SK-N-SH (cell line): ENCODE results near the gene ADAP1. TPM values are rescaled to one million over a fixed set of nuclear protein-coding genes. Genes with fewer than 3 reads are reported as not detected.

ENCODE experiments used
- CTCF ChIA-PET: fragments of 300-600, 350-600 bp; formaldehyde crosslinking; extraction: SDS; loops from one replicate; lab custom pipeline; 2021; lab: Yijun Ruan, JAX
- POLR2A ChIA-PET: fragments of 350-600 bp; sonication (Branson Sonifier 250); formaldehyde crosslinking; extraction: SDS; loops from one replicate; lab custom pipeline; 2020; ENCODE audit warnings: antibody characterized with exemption, inconsistent platforms; lab: Yijun Ruan, JAX
- DNase-seq: peaks from one replicate; pipeline ENCODE4 v3.0.0; 2012
- H2AFZ ChIP-seq: fragments of 200-600 bp; sonication (generic); 2 replicates; pipeline ENCODE4 v1.8.1; 2016; ENCODE audit warnings: antibody characterized with exemption, mild to moderate bottlenecking, low read depth
- H3F3A ChIP-seq: fragments of 200-600 bp; sonication (generic); replicated peaks from 2 replicates; pipeline ENCODE3; 2016; ENCODE audit warnings: antibody characterized with exemption, mild to moderate bottlenecking; ENCODE audit not compliant: insufficient read depth
- H3K27ac ChIP-seq, 2 experiments: fragments of 200-500 bp in 1 of 2; fragments of 200-600 bp in 1 of 2; sonication (Bioruptor generic) in 1 of 2; sonication (generic), shearing (Covaris generic) in 1 of 2; 2 replicates each; pipeline versions ENCODE4 v1.5.1 to v1.6.1; 2014 to 2016; ENCODE audit warnings: low read depth in 2 of 2, inconsistent platforms in 1 of 2, low read length in 1 of 2, mild to moderate bottlenecking in 1 of 2, mixed read lengths in 1 of 2
- H3K27me3 ChIP-seq: fragments of 200-600 bp; sonication (generic), shearing (Covaris generic); 2 replicates; pipeline ENCODE4 v1.6.1; 2016; ENCODE audit warnings: mixed run types; ENCODE audit not compliant: insufficient read depth
- H3K36me3 ChIP-seq, 2 experiments: fragments of 200-500 bp in 1 of 2; fragments of 200-600 bp in 1 of 2; sonication (Bioruptor generic) in 1 of 2; sonication (generic) in 1 of 2; replicated peaks in 1 of 2; 2 replicates each; pipeline versions ENCODE3 to v1.5.1; 2014 to 2016; ENCODE audit warnings: low read length in 1 of 2, mild to moderate bottlenecking in 1 of 2; ENCODE audit not compliant: insufficient read depth in 2 of 2, control insufficient read depth in 1 of 2
- H3K4me1 ChIP-seq, 2 experiments: fragments of 200-500 bp in 1 of 2; fragments of 200-600 bp in 1 of 2; sonication (Bioruptor generic) in 1 of 2; sonication (generic), shearing (Covaris generic) in 1 of 2; 2 replicates each; pipeline versions ENCODE4 v1.5.1 to v1.6.1; 2014 to 2016; ENCODE audit warnings: low read depth in 1 of 2, low read length in 1 of 2, mixed run types in 1 of 2; ENCODE audit not compliant: insufficient read depth in 2 of 2, control insufficient read depth in 1 of 2
- H3K4me2 ChIP-seq: fragments of 200-600 bp; sonication (generic), shearing (Covaris generic); 2 replicates; pipeline ENCODE4 v1.6.1; 2017; ENCODE audit warnings: mixed run types
- H3K4me3 ChIP-seq, 2 experiments: fragments of 200-500 bp in 1 of 2; fragments of 200-600 bp in 1 of 2; sonication (Bioruptor generic) in 1 of 2; sonication (generic), shearing (Covaris generic) in 1 of 2; 2 replicates each; pipeline versions ENCODE4 v1.5.1 to v1.8.1; 2014 to 2016; ENCODE audit warnings: low read depth in 2 of 2, inconsistent platforms in 1 of 2, low read length in 1 of 2, mild to moderate bottlenecking in 1 of 2, mixed read lengths in 1 of 2, moderate library complexity in 1 of 2
- H3K79me2 ChIP-seq: fragments of 200-600 bp; sonication (generic); 2 replicates; pipeline ENCODE4 v1.8.1; 2017; ENCODE audit warnings: mild to moderate bottlenecking; ENCODE audit not compliant: insufficient read depth
- H3K9ac ChIP-seq: fragments of 200-600 bp; sonication (generic); 2 replicates; pipeline ENCODE4 v1.6.1; 2017; ENCODE audit warnings: mixed run types
- H3K9me2 ChIP-seq: fragments of 200-600 bp; sonication (generic); 2 replicates; pipeline ENCODE4 v1.6.1; 2017; ENCODE audit warnings: mixed run types
- H3K9me3 ChIP-seq: fragments of 200-600 bp; sonication (generic); 2 replicates; pipeline ENCODE4 v1.6.1; 2017; ENCODE audit warnings: mixed run types, mild to moderate bottlenecking, moderate library complexity
- H4K20me1 ChIP-seq: fragments of 200-600 bp; sonication (generic); 2 replicates; pipeline ENCODE4 v1.6.1; 2017; ENCODE audit warnings: mild to moderate bottlenecking, mixed run types; ENCODE audit not compliant: insufficient read depth
- FOXM1 ChIP-seq: IDR thresholded peaks from 2 replicates; pipeline ENCODE4 v1.4.0; 2012; ENCODE audit warnings: low read depth, mild to moderate bottlenecking
- MAX ChIP-seq: IDR thresholded peaks from 2 replicates; pipeline ENCODE4 v1.4.0; 2012; ENCODE audit warnings: low read depth
- MEF2A ChIP-seq: IDR thresholded peaks from 2 replicates; pipeline ENCODE4 v1.4.0; 2012; ENCODE audit warnings: low read depth, borderline replicate concordance
- PBX3 ChIP-seq: IDR thresholded peaks from 2 replicates; pipeline ENCODE4; 2012
- RXRA ChIP-seq: IDR thresholded peaks from 2 replicates; pipeline ENCODE4 v1.4.0; 2012; ENCODE audit warnings: low read depth, mild to moderate bottlenecking, borderline replicate concordance
- TEAD4 ChIP-seq: IDR thresholded peaks from 2 replicates; pipeline ENCODE4 v1.4.0; 2012; ENCODE audit warnings: mild to moderate bottlenecking, borderline replicate concordance; ENCODE audit not compliant: insufficient read depth
- USF2 ChIP-seq: fragments of 150-350 bp; IDR thresholded peaks from 2 replicates; pipeline ENCODE4 v1.6.1; 2017; ENCODE audit warnings: antibody characterized with exemption, low read length, low read depth, borderline replicate concordance
- YY1 ChIP-seq: IDR thresholded peaks from 2 replicates; pipeline ENCODE4 v1.4.0; 2012; ENCODE audit warnings: low read depth, mild to moderate bottlenecking
- ZBTB33 ChIP-seq: IDR thresholded peaks from 2 replicates; pipeline ENCODE4 v1.4.0; 2012; ENCODE audit warnings: low read depth, borderline replicate concordance
- WGBS: methylation state at CpG from one replicate; pipeline ENCODE4 v1.1.6; 2017; ENCODE audit warnings: low lambda C conversion rate; 5-methylcytosine and 5-hydroxymethylcytosine counted together
- polyA plus RNA-seq, 3 experiments: library from polyadenylated mRNA; depleted of rRNA; stranded (reverse); fragments of >200 nt; gene quantifications; 2 replicates each; pipeline ENCODE4 v1.2.3, GENCODE V29; 2012
- TF ChIP-seq, protein P1 (sequence below): IDR thresholded peaks from 2 replicates; pipeline ENCODE4 v1.6.1; 2012; ENCODE audit warnings: mild to moderate bottlenecking, low read depth, low read length, moderate library complexity

The ADAP1 gene
- polyA plus RNA-seq, 1 of the 3 experiments (the other 2 are of a cell fraction) = 3.2 TPM

DNA sequence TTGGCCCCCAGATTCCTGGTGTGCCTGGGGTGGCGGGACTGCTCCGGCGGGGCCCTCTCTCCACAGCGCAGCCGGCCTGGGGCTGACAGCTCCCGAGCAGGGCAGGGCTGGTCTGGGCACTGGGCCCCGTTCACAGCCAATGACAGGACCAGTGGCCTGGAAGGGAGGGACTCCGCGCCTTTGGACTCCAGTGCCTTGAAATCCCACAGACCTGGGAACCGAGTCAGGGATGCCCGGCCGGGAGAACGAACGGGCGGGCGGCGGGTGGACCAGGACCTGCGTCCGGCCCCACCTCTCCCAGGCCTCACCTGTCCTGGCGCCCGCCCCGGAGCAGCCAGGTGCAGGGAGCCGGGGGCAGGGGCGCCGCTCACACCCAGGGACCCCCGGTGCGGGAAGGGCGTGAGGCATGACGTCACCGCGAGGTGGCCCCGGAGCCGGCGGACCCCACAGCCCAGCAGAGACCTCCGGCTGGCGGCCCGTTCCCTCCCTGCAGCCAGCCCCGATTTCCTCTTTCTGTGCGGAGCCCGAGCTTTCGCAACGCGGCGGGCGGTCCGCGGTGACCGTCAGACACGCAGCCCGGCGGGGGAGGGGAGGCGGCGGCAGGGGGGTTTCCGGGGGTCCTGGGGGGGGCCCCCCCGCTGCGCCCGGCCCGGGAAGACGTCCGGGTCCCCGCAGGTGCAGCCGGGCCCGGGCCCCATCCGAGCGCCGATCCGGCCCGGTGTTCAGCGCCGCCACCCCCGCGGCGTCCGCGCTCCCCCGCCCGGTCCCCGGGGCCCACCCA, 743 bp downstream of the ADAP1 start:
- H3K27me3 ChIP-seq = peaks cover 11% of the 10 kb centered on the region; the same call in 1 of the 2 replicates
- ChIA-PET CTCF (interaction anchor here (0.5 to 11.7 kb wide), 16 partner anchors 9 to 632 kb away, joined by 3 to 99 read pairs (median 4); no protein-coding TSS in a partner anchor), POLR2A (interaction anchor here (0.6 to 0.7 kb wide), 2 partner anchors 45 to 91 kb away, joined by 4 to 6 read pairs; partner anchors contain the start of gene GPR146)
- H2AFZ ChIP-seq = peak overlapping the region; percentile 54; the same call in 1 of the 2 replicates
- H3K79me2 ChIP-seq = no peaks in the 10 kb centered on the region
- no peaks in the 10 kb centered on the region for H3F3A ChIP-seq
- peaks cover 0 to 4% of the 10 kb centered on the region in 2 experiments; a peak in 1 of 4 replicates for H3K4me1 ChIP-seq
- no peaks in the 10 kb centered on the region for H3K9me2 ChIP-seq
- no peak overlapping the region for H3K9ac ChIP-seq
- H3K9me3 ChIP-seq = no peaks in the 10 kb centered on the region
- H3K27ac ChIP-seq = no peak overlapping the region
- DNase-seq = peak; percentile 88
- 6% methylated on average over 22 of the region's 78 CpGs for WGBS
- H3K4me3 ChIP-seq = peak overlapping the region; percentile 42 to 59
- H4K20me1 ChIP-seq = 0 out of 2 replicates have a peak, but pooled peaks cover 7% of the 10 kb centered on the region
- peak overlapping the region; percentile 82 for H3K4me2 ChIP-seq
- no peaks in the 10 kb centered on the region for H3K36me3 ChIP-seq
- TF ChIP-seq USF2 = no peak
- TF ChIP-seq RXRA = no peak
- no peak for TF ChIP-seq MEF2A
- TF ChIP-seq TEAD4 = no peak
- TF ChIP-seq ZBTB33 = no peak
- no peak for TF ChIP-seq FOXM1
- no peak for TF ChIP-seq MAX
- TF ChIP-seq YY1 = no peak
- TF ChIP-seq PBX3 = no peak
- TF ChIP-seq, protein P1, sequence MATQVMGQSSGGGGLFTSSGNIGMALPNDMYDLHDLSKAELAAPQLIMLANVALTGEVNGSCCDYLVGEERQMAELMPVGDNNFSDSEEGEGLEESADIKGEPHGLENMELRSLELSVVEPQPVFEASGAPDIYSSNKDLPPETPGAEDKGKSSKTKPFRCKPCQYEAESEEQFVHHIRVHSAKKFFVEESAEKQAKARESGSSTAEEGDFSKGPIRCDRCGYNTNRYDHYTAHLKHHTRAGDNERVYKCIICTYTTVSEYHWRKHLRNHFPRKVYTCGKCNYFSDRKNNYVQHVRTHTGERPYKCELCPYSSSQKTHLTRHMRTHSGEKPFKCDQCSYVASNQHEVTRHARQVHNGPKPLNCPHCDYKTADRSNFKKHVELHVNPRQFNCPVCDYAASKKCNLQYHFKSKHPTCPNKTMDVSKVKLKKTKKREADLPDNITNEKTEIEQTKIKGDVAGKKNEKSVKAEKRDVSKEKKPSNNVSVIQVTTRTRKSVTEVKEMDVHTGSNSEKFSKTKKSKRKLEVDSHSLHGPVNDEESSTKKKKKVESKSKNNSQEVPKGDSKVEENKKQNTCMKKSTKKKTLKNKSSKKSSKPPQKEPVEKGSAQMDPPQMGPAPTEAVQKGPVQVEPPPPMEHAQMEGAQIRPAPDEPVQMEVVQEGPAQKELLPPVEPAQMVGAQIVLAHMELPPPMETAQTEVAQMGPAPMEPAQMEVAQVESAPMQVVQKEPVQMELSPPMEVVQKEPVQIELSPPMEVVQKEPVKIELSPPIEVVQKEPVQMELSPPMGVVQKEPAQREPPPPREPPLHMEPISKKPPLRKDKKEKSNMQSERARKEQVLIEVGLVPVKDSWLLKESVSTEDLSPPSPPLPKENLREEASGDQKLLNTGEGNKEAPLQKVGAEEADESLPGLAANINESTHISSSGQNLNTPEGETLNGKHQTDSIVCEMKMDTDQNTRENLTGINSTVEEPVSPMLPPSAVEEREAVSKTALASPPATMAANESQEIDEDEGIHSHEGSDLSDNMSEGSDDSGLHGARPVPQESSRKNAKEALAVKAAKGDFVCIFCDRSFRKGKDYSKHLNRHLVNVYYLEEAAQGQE = no peak
